MM.1S (cell line): Measurements from ENCODE around the gene TRMT1.

Source experiments
- CTCF ChIP-seq: fragments of 300-600 bp; sonication (generic); IDR thresholded peaks from 2 replicates; pipeline ENCODE4 v1.5.1; 2016; ENCODE audit warnings: antibody characterized with exemption, low read length, mixed read lengths
- EZH2 ChIP-seq: fragments of 300-600 bp; sonication (generic); optimal IDR thresholded peaks from 2 replicates; pipeline ENCODE3; 2017; ENCODE audit warnings: low read depth, mild to moderate bottlenecking, antibody characterized with exemption, low read length, mixed read lengths

DNA sequence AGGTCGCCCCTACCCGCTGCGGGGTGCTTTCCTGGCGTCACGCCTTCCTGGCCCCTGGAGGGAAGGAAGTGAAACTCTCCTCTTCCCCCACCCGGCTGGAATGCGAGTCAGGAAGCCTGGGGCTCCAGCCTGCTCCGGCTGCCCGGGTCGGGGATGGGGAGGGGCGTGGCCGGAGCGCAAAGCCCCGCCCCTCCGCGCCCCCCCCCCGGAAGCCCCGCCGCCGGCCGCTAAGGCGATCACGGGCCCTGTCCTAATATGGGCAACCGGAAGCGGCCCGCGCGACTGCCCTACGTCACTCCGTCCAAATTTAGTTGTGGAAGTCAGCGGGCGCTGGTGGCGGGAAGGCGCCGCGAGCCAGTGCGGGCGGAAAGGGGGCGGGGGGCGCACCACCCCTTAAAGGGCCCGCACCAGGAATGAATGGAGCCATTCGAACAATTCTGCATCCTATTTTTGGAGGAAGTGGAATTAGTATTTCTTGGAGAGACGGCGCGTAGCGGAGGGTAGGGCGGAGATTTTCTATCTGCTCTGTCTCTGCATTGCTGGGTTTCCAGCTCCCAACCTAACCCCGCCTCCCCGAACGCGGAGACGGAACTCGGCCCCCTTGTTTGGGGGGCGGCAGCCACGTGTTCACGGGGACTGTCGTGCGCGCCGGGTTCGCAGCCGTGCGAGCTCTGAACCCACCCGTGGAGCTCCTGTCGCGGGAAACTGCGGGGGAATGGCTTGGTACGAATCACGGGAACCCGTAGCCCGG lies 35.2 kb upstream of the TRMT1 start:
- TF ChIP-seq CTCF (no peak), EZH2 (no peak)
